Measurements from ENCODE around the gene PHB1. TPM values are rescaled to one million over a fixed set of nuclear protein-coding genes. Genes with fewer than 3 reads are reported as not detected.

PHB1 gene
- total RNA-seq: 100 to 1,000 TPM; 134 to 301 TPM

- H3K9me3 Mint-ChIP-seq: no peaks in the 10 kb centered on the region
- peak within 1 kb of the TSS; percentile 87 to 97 for H3K27ac Mint-ChIP-seq
- ATAC-seq (peak; percentile 99), DNase-seq (ENCODE audit: low spot score in 2 of 2) (peak; percentile 88 to 93)
- H3K36me3 Mint-ChIP-seq: peaks cover 12 to 16% of the 10 kb centered on the region in 2 donors
Measured at GRCh38 chr17:49414622-49415350, at the start of gene PHB1. Gene PHB1, minus strand, starts transcription at chr17:49414882. Its CDS starts 1,618 bp downstream, at chr17:49413264.

- Mint-ChIP-seq H3K36me3 (peaks cover 4 to 6% of the 10 kb centered on the region in 2 donors), H3K27ac (no peak overlapping the region), H3K9me3 (peaks cover 4 to 5% of the 10 kb centered on the region in 2 donors)
- ATAC-seq: no peak
- DNase-seq (ENCODE audit: low spot score in 2 of 2): no peak
Measured at GRCh38 chr17:49464049-49464448, 49.4 kb upstream of the PHB1 start.

- DNase-seq (ENCODE audit: low spot score in 2 of 2): no peak
- no peak overlapping the region for H3K27ac Mint-ChIP-seq
- H3K36me3 Mint-ChIP-seq: peaks cover 4 to 6% of the 10 kb centered on the region in 2 donors
- H3K9me3 Mint-ChIP-seq: peaks cover 4 to 5% of the 10 kb centered on the region in 2 donors
- ATAC-seq: no peak
Measured at GRCh38 chr17:49461580-49461979, 46.9 kb upstream of the PHB1 start.

- Mint-ChIP-seq H3K9me3 (peaks cover 4 to 5% of the 10 kb centered on the region in 2 donors), H3K36me3 (peaks cover 4 to 6% of the 10 kb centered on the region in 2 donors), H3K27ac (no peak overlapping the region)
- DNase-seq (ENCODE audit: low spot score in 2 of 2): no peak
- ATAC-seq: no peak
Measured at GRCh38 chr17:49460401-49460800, 45.7 kb upstream of the PHB1 start.

GRCh38 chr17:49459401-49459984, 44.8 kb upstream of the PHB1 start:
- H3K9me3 Mint-ChIP-seq: peaks cover 4 to 5% of the 10 kb centered on the region in 2 donors
- peaks cover 4 to 6% of the 10 kb centered on the region in 2 donors for H3K36me3 Mint-ChIP-seq
- ATAC-seq: no peak
- no peak overlapping the region for H3K27ac Mint-ChIP-seq
- DNase-seq (ENCODE audit: low spot score in 2 of 2): no peak

- no peaks in the 10 kb centered on the region for H3K9me3 Mint-ChIP-seq
- DNase-seq (ENCODE audit: low spot score in 2 of 2): no peak
- H3K27ac Mint-ChIP-seq: peak overlapping the region in 1 of 2 donors; percentile 11
- no peaks in the 10 kb centered on the region for H3K36me3 Mint-ChIP-seq
- no peak for ATAC-seq
Measured at GRCh38 chr17:49457564-49458535, 43.2 kb upstream of the PHB1 start.

GRCh38 chr17:49456183-49456965, 41.7 kb upstream of the PHB1 start:
- peak overlapping the region in 1 of 2 donors; percentile 4 for H3K27ac Mint-ChIP-seq
- no peak for DNase-seq (ENCODE audit: low spot score in 2 of 2)
- no peak for ATAC-seq
- no peaks in the 10 kb centered on the region for H3K9me3 Mint-ChIP-seq
- no peaks in the 10 kb centered on the region for H3K36me3 Mint-ChIP-seq

- DNase-seq (ENCODE audit: low spot score in 2 of 2) (no peak), ATAC-seq (no peak)
- Mint-ChIP-seq H3K36me3 (no peaks in the 10 kb centered on the region), H3K9me3 (no peaks in the 10 kb centered on the region), H3K27ac (no peak overlapping the region)
Measured at GRCh38 chr17:49455272-49455861, 40.7 kb upstream of the PHB1 start.

- H3K9me3 Mint-ChIP-seq: no peaks in the 10 kb centered on the region
- ATAC-seq: no peak
- no peak overlapping the region for H3K27ac Mint-ChIP-seq
- DNase-seq (ENCODE audit: low spot score in 2 of 2): no peak
- no peaks in the 10 kb centered on the region for H3K36me3 Mint-ChIP-seq
Measured at GRCh38 chr17:49454050-49454449, 39.4 kb upstream of the PHB1 start.

- Mint-ChIP-seq H3K36me3 (no peaks in the 10 kb centered on the region), H3K27ac (no peak overlapping the region), H3K9me3 (no peaks in the 10 kb centered on the region)
- ATAC-seq: no peak
- no peak for DNase-seq (ENCODE audit: low spot score in 2 of 2)
Measured at GRCh38 chr17:49452661-49453060, 38.0 kb upstream of the PHB1 start.

- no peak for DNase-seq (ENCODE audit: low spot score in 2 of 2)
- Mint-ChIP-seq H3K9me3 (no peaks in the 10 kb centered on the region), H3K36me3 (no peaks in the 10 kb centered on the region), H3K27ac (no peak overlapping the region)
- ATAC-seq: no peak
Measured at GRCh38 chr17:49452201-49452600, 37.5 kb upstream of the PHB1 start.

- Mint-ChIP-seq H3K36me3 (no peaks in the 10 kb centered on the region), H3K9me3 (no peaks in the 10 kb centered on the region), H3K27ac (peak overlapping the region in 1 of 2 donors; percentile 3)
- no peak for ATAC-seq
- no peak for DNase-seq (ENCODE audit: low spot score in 2 of 2)
Measured at GRCh38 chr17:49450735-49451134, 36.1 kb upstream of the PHB1 start.

- Mint-ChIP-seq H3K27ac (peak overlapping the region in 1 of 2 donors; percentile 3), H3K36me3 (no peaks in the 10 kb centered on the region), H3K9me3 (no peaks in the 10 kb centered on the region)
- ATAC-seq (no peak), DNase-seq (ENCODE audit: low spot score in 2 of 2) (no peak)
Measured at GRCh38 chr17:49450181-49450580, 35.5 kb upstream of the PHB1 start.

GRCh38 chr17:49447628-49448302, 33.1 kb upstream of the PHB1 start:
- H3K36me3 Mint-ChIP-seq: no peaks in the 10 kb centered on the region

GRCh38 chr17:49445591-49445990, 30.9 kb upstream of the PHB1 start:
- Mint-ChIP-seq H3K27ac (no peak overlapping the region), H3K9me3 (no peaks in the 10 kb centered on the region), H3K36me3 (no peaks in the 10 kb centered on the region)
- DNase-seq (ENCODE audit: low spot score in 2 of 2): no peak
- no peak for ATAC-seq

More at GRCh38 chr17:49447628-49448302, 33.1 kb upstream of the PHB1 start:
- no peak for ATAC-seq
- H3K9me3 Mint-ChIP-seq: no peaks in the 10 kb centered on the region
- H3K27ac Mint-ChIP-seq: peak overlapping the region in 1 of 2 donors; percentile 77
- DNase-seq (ENCODE audit: low spot score in 2 of 2): no peak
